Stromal cell of bone marrow (primary cell): ENCODE data around the gene CYP1B1.
"Not testable (repeated sequence)": the region's sequence is repeated elsewhere in the genome, so short reads cannot be mapped to it uniquely, and the experiment has no call there.

ENCODE experiments used
- DNase-seq: peaks from one replicate; pipeline ENCODE4 v3.0.0-alpha.2; 2012; ENCODE audit warnings: low read depth

Gene CYP1B1

GRCh38 chr2:38098421-38099098 lies 22.6 kb upstream of the CYP1B1 start:
- no peak for DNase-seq

- no peak for DNase-seq
These were observed 22.0 kb upstream of the CYP1B1 start for GRCh38 chr2:38097988-38098385.

- DNase-seq: no peak
These were observed 21.5 kb upstream of the CYP1B1 start for GRCh38 chr2:38097258-38097987.

GRCh38 chr2:38095996-38096861 lies 20.3 kb upstream of the CYP1B1 start:
- DNase-seq: no peak

- no peak for DNase-seq
These were observed 19.4 kb upstream of the CYP1B1 start for GRCh38 chr2:38095079-38095995.

GRCh38 chr2:38093527-38094165 lies 17.7 kb upstream of the CYP1B1 start:
- DNase-seq: no peak

- DNase-seq: peak; percentile 96
These were observed 16.4 kb upstream of the CYP1B1 start for GRCh38 chr2:38092196-38092902.

GRCh38 chr2:38091760-38092159 lies 15.8 kb upstream of the CYP1B1 start:
- no peak for DNase-seq

GRCh38 chr2:38090928-38091327 lies 15.0 kb upstream of the CYP1B1 start:
- DNase-seq: no peak

- not testable (repeated sequence) for DNase-seq
These were observed 14.3 kb upstream of the CYP1B1 start for GRCh38 chr2:38090212-38090611.

- DNase-seq: not testable (repeated sequence)
These were observed 10.2 kb upstream of the CYP1B1 start for GRCh38 chr2:38085998-38086698.

- DNase-seq: not testable (repeated sequence)
These were observed 8.6 kb upstream of the CYP1B1 start for GRCh38 chr2:38084556-38084955.

- DNase-seq: not testable (repeated sequence)
These were observed 6.8 kb upstream of the CYP1B1 start for GRCh38 chr2:38082727-38083126.

- DNase-seq: no peak
These were observed 4.4 kb upstream of the CYP1B1 start for GRCh38 chr2:38080346-38080745.

GRCh38 chr2:38079116-38080052 lies 3.4 kb upstream of the CYP1B1 start:
- no peak for DNase-seq

GRCh38 chr2:38077431-38077769 lies 1.4 kb upstream of the CYP1B1 start:
- DNase-seq: no peak

- DNase-seq: peak; percentile 94
These were observed 919 bp upstream of the CYP1B1 start for GRCh38 chr2:38076710-38077430.

GRCh38 chr2:38076152-38076709 lies 280 bp upstream of the CYP1B1 start:
- peak; percentile 87 for DNase-seq
